ENCODE measurements around the gene NFIA. TPM values are rescaled to one million over a fixed set of nuclear protein-coding genes. Genes with fewer than 3 reads are reported as not detected.

The NFIA gene
- total and polyA plus RNA-seq, 2 of the 13 experiments (the other 11 are each of a cell fraction or from before 2014, with no cell fraction given), result 14.7 to 28.5 TPM

- TF ChIP-seq ARID5B (CRISPR knock-in tag; IDR thresholded peaks at IDR 0.05) (0 out of 2 replicates have a peak, but pooled peaks have one; percentile 26), HMG20A (CRISPR knock-in tag; IDR thresholded peaks at IDR 0.05; ENCODE audit: borderline replicate concordance) (0 out of 2 replicates have a peak, but pooled peaks have one; percentile 39), FOXP1 (IDR thresholded peaks at IDR 0.05) (no peak), FOXP1 (CRISPR knock-in tag; IDR thresholded peaks at IDR 0.05) (0 out of 2 replicates have a peak, but pooled peaks have one; percentile 26), NR2F2 (IDR thresholded peaks at IDR 0.05; ENCODE audit: borderline replicate concordance, low read depth) (peak; percentile 99)
These were observed 9.1 kb downstream of the NFIA start (continued) for GRCh38 chr1:61091455-61091854.

- in situ Hi-C loops (cut with HindIII; ENCODE audit: extremely low pct_ligation_motif_present, low pct_unique_long_range_greater_than_20kb), result no loop called here
- H3K27me3 ChIP-seq (ENCODE audit: control insufficient read depth in 1 of 2, insufficient read depth in 2 of 2, low read length in 2 of 2), result no peaks in the 10 kb centered on the region
- ChIA-PET CTCF (ENCODE audit: low intra/inter-chr PET ratio, low total read pairs) (no interaction called here), POLR2A (interaction anchor here (0.6 to 1.3 kb wide), 2 partner anchors 10 to 26 kb away, joined by 3 read pairs; partner anchors contain the start of gene NFIA)
- WGBS (ENCODE audit: low lambda C conversion rate), result 96% methylated on average over 5 of the region's 5 CpGs
- H3K4me1 ChIP-seq (ENCODE audit: insufficient read depth, low read length), result peaks cover 80% of the 10 kb centered on the region
- H3K36me3 ChIP-seq (replicated peaks in 1 of 2; ENCODE audit: control insufficient read depth in 1 of 2, insufficient read depth in 2 of 2, low read length in 2 of 2), result peaks cover 2 to 21% of the 10 kb centered on the region in 2 experiments; a peak in 4 of 5 replicates
- no peak overlapping the region for H2AFZ ChIP-seq (ENCODE audit: low read length)
- intact Hi-C loops (cut with micrococcal nuclease; ENCODE audit: unreplicated experiment), result no loop called here
- H3K4me2 ChIP-seq (ENCODE audit: low read depth, low read length), result no peak overlapping the region
- no peak overlapping the region for H3K9ac ChIP-seq (ENCODE audit: insufficient read depth, low read depth, low read length)
- H3K27ac ChIP-seq (ENCODE audit: extremely low read length, insufficient read depth, low read length), result no peak overlapping the region
- peaks cover 100% of the 10 kb centered on the region for H3K79me2 ChIP-seq (ENCODE audit: insufficient read depth, low read length)
- peaks cover 38% of the 10 kb centered on the region for H4K20me1 ChIP-seq (ENCODE audit: insufficient read depth, low read length)
- no peaks in the 10 kb centered on the region for H3K9me3 ChIP-seq (ENCODE audit: low read length)
- H3K4me3 ChIP-seq (replicated peaks in 1 of 3; ENCODE audit: insufficient read depth in 1 of 3, low read depth in 2 of 3, low read length in 3 of 3), result no peak overlapping the region; a peak in 1 of 6 replicates
- ATAC-seq (no peak), FAIRE-seq (no peak), DNase-seq (ENCODE audit: low spot score) (no peak)
- BruUV-seq (replicated peaks), result no TSS peak
- TF ChIP-seq ZBTB14 (CRISPR knock-in tag; IDR thresholded peaks at IDR 0.05), result no peak
- TF ChIP-seq ZBTB33 (CRISPR knock-in tag; IDR thresholded peaks at IDR 0.05), result no peak
- no peak for TF ChIP-seq SYNCRIP (IDR thresholded peaks at IDR 0.05; ENCODE audit: insufficient read depth, low read depth, low read length)
- no peak for TF ChIP-seq FOXA3 (CRISPR knock-in tag; IDR thresholded peaks at IDR 0.05)
- no peak for TF ChIP-seq SNAPC4 (CRISPR knock-in tag; IDR thresholded peaks at IDR 0.05)
- TF ChIP-seq TEAD3 (CRISPR knock-in tag; optimal IDR thresholded peaks at IDR 0.05; ENCODE audit: borderline replicate concordance), result no peak
- no peak for TF ChIP-seq RNF2 (conservative IDR thresholded peaks at IDR 0.05; ENCODE audit: low read depth)
These were observed 10.3 kb downstream of the NFIA start for GRCh38 chr1:61092642-61093041.
